Astrocyte (in vitro differentiated cells and primary cell): ENCODE data around the gene RALGPS1.

Experiments used
- EZH2 ChIP-seq: IDR thresholded peaks from 2 replicates; pipeline ENCODE4 v1.6.1; 2012; ENCODE audit warnings: mild to moderate bottlenecking, low read length, inconsistent platforms; ENCODE audit not compliant: insufficient read depth
- TF ChIP-seq, protein P1 (sequence below): IDR thresholded peaks from 2 replicates; pipeline ENCODE4 v1.5.1; 2011; ENCODE audit warnings: low read depth, mild to moderate bottlenecking, inconsistent platforms, low read length, moderate library complexity; ENCODE audit not compliant: insufficient read depth

- TF ChIP-seq, protein P1, sequence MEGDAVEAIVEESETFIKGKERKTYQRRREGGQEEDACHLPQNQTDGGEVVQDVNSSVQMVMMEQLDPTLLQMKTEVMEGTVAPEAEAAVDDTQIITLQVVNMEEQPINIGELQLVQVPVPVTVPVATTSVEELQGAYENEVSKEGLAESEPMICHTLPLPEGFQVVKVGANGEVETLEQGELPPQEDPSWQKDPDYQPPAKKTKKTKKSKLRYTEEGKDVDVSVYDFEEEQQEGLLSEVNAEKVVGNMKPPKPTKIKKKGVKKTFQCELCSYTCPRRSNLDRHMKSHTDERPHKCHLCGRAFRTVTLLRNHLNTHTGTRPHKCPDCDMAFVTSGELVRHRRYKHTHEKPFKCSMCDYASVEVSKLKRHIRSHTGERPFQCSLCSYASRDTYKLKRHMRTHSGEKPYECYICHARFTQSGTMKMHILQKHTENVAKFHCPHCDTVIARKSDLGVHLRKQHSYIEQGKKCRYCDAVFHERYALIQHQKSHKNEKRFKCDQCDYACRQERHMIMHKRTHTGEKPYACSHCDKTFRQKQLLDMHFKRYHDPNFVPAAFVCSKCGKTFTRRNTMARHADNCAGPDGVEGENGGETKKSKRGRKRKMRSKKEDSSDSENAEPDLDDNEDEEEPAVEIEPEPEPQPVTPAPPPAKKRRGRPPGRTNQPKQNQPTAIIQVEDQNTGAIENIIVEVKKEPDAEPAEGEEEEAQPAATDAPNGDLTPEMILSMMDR: no peak
- no peak for TF ChIP-seq EZH2
Measured at GRCh38 chr9:126886897-126887296, 27.7 kb upstream of the RALGPS1 start.
